Measurements from ENCODE around the gene CHMP2A. TPM values are rescaled to one million over a fixed set of nuclear protein-coding genes. Genes with fewer than 3 reads are reported as not detected.
"Not testable (repeated sequence)": the region's sequence is repeated elsewhere in the genome, so short reads cannot be mapped to it uniquely, and the experiment has no call there.

Gene CHMP2A
- total RNA-seq, 2 donors from 2014 or later, result 102 to 126 TPM

GRCh38 chr19:58513213-58513693 lies 41.7 kb downstream of the CHMP2A start:
- no peak for DNase-seq (ENCODE audit: low spot score)
- 75% methylated on average over 10 of the region's 10 CpGs for WGBS
- Histone ChIP-seq H3K4me1 (replicated peaks) (peaks cover 6% of the 10 kb centered on the region), H3K9me3 (no peaks in the 10 kb centered on the region), H3K4me3 (peak overlapping the region in 1 of 2 donors; percentile 41), H3K27me3 (replicated peaks; ENCODE audit: insufficient read depth) (no peaks in the 10 kb centered on the region), H3K27ac (peak overlapping the region; percentile 78), H3K36me3 (peaks cover 0 to 15% of the 10 kb centered on the region in 2 donors)
- intact Hi-C loops (cut with DNase I), result no loop called here
- no peak for TF ChIP-seq POLR2AphosphoS5 (IDR thresholded peaks at IDR 0.05)
- no peak for TF ChIP-seq POLR2A (IDR thresholded peaks at IDR 0.05)
- TF ChIP-seq CTCF (IDR thresholded peaks at IDR 0.05), result no peak

GRCh38 chr19:58511353-58512208 lies 43.3 kb downstream of the CHMP2A start, which contains the start of gene SLC27A5:
SLC27A5 (minus strand) TSS chr19:58511992; CDS start chr19:58511955, 37 bp downstream.
- intact Hi-C loops (cut with DNase I), result no loop called here
- WGBS, result 88% methylated on average over 20 of the region's 25 CpGs
- Histone ChIP-seq H3K27ac (no peak within 1 kb of the TSS), H3K36me3 (peaks cover 0 to 6% of the 10 kb centered on the region in 2 donors), H3K4me3 (no peak within 1 kb of the TSS), H3K27me3 (replicated peaks; ENCODE audit: insufficient read depth) (no peaks in the 10 kb centered on the region), H3K9me3 (no peaks in the 10 kb centered on the region), H3K4me1 (replicated peaks) (no peaks in the 10 kb centered on the region)
- no peak for DNase-seq (ENCODE audit: low spot score)
- TF ChIP-seq POLR2A (IDR thresholded peaks at IDR 0.05) (no peak), CTCF (IDR thresholded peaks at IDR 0.05) (no peak), POLR2AphosphoS5 (IDR thresholded peaks at IDR 0.05) (no peak)

- intact Hi-C loops (cut with DNase I), result no loop called here
These were observed 44.6 kb downstream of the CHMP2A start for GRCh38 chr19:58510084-58510862.

GRCh38 chr19:58509731-58510083 lies 45.2 kb downstream of the CHMP2A start:
- no peak for DNase-seq (ENCODE audit: low spot score)
- no peak overlapping the region for H3K27ac ChIP-seq
- no peaks in the 10 kb centered on the region for H3K9me3 ChIP-seq
- no peak overlapping the region for H3K4me3 ChIP-seq
- no peaks in the 10 kb centered on the region for H3K27me3 ChIP-seq (replicated peaks; ENCODE audit: insufficient read depth)
- intact Hi-C loops (cut with DNase I), result no loop called here
- no peaks in the 10 kb centered on the region for H3K4me1 ChIP-seq (replicated peaks)
- TF ChIP-seq CTCF (IDR thresholded peaks at IDR 0.05), result no peak
- no peak for TF ChIP-seq POLR2AphosphoS5 (IDR thresholded peaks at IDR 0.05)
- no peak for TF ChIP-seq POLR2A (IDR thresholded peaks at IDR 0.05)
- 84% methylated on average over 11 of the region's 11 CpGs for WGBS
- no peaks in the 10 kb centered on the region for H3K36me3 ChIP-seq

More at GRCh38 chr19:58510084-58510862, 44.6 kb downstream of the CHMP2A start:
- Histone ChIP-seq H3K4me3 (no peak overlapping the region), H3K36me3 (no peaks in the 10 kb centered on the region), H3K9me3 (no peaks in the 10 kb centered on the region), H3K27ac (no peak overlapping the region), H3K27me3 (replicated peaks; ENCODE audit: insufficient read depth) (no peaks in the 10 kb centered on the region), H3K4me1 (replicated peaks) (no peaks in the 10 kb centered on the region)
- TF ChIP-seq POLR2A (IDR thresholded peaks at IDR 0.05), result no peak
- no peak for TF ChIP-seq CTCF (IDR thresholded peaks at IDR 0.05)
- TF ChIP-seq POLR2AphosphoS5 (IDR thresholded peaks at IDR 0.05), result no peak
- WGBS, result 88% methylated on average over 8 of the region's 8 CpGs
- no peak for DNase-seq (ENCODE audit: low spot score)

- WGBS, result 77% methylated on average over 8 of the region's 8 CpGs
- H3K27me3 ChIP-seq (replicated peaks; ENCODE audit: insufficient read depth); H3K4me1 ChIP-seq (replicated peaks); H3K9me3 ChIP-seq; DNase-seq (ENCODE audit: low spot score); intact Hi-C loops (cut with DNase I); H3K4me3 ChIP-seq; H3K27ac ChIP-seq; H3K36me3 ChIP-seq: not testable (repeated sequence)
These were observed 47.2 kb downstream of the CHMP2A start for GRCh38 chr19:58507602-58508223.

All from prostate gland (tissue), 2 donors.